G401 (cell line): ENCODE data around the gene SSBP2. TPM values are rescaled to one million over a fixed set of nuclear protein-coding genes. Genes with fewer than 3 reads are reported as not detected.
A peak's percentile ranks its signal among the peaks of the same experiment; 100 is the strongest.
"Not testable (repeated sequence)": the region's sequence is repeated elsewhere in the genome, so short reads cannot be mapped to it uniquely, and the experiment has no call there.

Experiments used
- DNase-seq: peaks from one replicate; pipeline ENCODE4 v3.0.0-alpha.2; 2015; ENCODE audit warnings: low spot score
- in situ Hi-C: cut with HindIII; loops from 2 replicates; pipeline ENCODE4 v1.10.0; 2016; ENCODE audit warnings: low sequenced_read_pairs, mixed read lengths
- total RNA-seq: library from RNA; depleted of rRNA; stranded (reverse); fragments of >200 nt; shearing (Covaris generic); gene quantifications from 2 replicates; pipeline ENCODE4 v1.2.3, GENCODE V29; 2014

Gene SSBP2
- total RNA-seq, 1 experiment from 2014 or later, result 23.7 TPM

GRCh38 chr5:81749192-81749560 is 1.7 kb downstream of the SSBP2 start:
- in situ Hi-C loops, result no loop called here
- DNase-seq, result peak; percentile 57

DNA sequence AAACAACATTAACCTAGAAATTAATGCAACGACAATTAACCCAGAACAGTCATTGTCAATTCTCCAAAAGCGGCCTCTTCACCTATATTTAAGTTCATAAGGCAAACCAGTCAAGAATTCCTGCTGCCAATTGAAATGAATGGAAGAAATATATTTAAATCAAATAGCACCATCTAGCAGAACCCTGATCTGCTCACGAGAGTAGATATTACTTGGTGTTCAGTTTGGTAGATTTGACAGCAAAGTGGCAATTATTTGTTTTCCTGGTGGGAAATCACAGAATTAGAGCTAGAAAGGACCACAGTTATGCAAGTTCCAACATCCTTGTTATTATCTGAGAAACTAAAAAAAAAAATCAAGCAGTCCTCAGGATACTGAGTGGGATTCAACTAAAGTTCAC is 2.3 kb downstream of the SSBP2 start:
- in situ Hi-C loops, result no loop called here
- DNase-seq, result peak; percentile 39

GRCh38 chr5:81747030-81747429 is 3.9 kb downstream of the SSBP2 start:
- DNase-seq, result no peak
- in situ Hi-C loops, result no loop called here

DNA sequence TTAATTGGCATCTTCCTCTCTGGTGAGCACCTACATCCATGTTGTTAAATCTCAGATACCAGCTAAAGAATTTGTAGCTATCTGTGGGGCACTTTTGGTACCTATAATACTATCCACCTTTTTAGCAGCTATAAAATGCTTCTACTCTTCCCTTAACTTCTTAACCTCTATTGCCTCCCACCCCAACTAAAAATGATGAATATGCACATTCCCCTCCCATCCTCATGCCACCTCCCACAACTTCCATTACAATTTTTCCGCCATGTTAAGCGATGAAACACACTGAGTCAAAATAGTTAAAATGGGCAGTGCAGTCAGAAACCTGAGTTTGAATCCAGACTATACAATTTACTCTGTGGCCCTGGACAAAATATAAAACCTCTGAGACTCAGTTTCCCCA is 10.1 kb downstream of the SSBP2 start:
- no peak for DNase-seq
- in situ Hi-C loops, result no loop called here

DNA sequence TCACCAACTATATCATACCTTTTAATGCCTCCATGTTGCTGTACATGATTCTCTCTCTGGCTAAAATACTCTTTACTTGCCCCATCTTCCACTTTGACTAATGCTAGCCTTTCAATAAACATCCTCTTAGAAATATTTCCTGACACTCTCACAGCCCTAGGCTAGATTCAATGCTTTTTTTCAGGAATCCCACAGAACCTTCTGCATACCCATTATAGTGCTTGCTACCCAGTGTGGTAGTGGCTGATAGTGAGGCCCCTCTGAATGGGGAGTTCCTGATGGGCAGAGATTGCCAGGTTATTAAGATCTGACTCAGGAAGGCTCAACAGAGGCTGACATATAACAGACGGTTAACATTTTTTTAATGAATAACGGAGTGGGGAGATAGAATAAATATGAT is 11.6 kb downstream of the SSBP2 start:
- in situ Hi-C loops, result no loop called here
- no peak for DNase-seq

DNA sequence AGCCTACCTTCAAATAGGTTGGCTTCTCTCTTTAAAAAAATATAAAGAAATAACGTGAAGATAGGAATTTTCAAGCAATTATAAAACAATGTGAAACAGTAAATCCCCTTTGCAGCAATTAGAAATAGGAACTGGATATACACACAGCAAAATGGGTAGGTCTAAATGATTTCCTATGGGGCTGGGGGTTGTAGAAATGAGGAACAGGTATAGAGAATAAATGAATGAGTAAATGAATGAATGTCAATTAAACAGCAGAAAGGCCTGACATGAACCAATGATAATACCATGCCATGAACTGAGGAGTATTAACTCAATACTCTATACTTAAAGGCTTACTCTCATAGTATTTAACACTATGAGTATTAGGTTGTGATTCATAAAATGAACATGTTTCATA is 21.6 kb downstream of the SSBP2 start:
- in situ Hi-C loops, result no loop called here
- no peak for DNase-seq

- in situ Hi-C loops, result no loop called here
- no peak for DNase-seq
These were observed 22.6 kb downstream of the SSBP2 start for GRCh38 chr5:81728301-81728700.

GRCh38 chr5:81726297-81726696 is 24.6 kb downstream of the SSBP2 start:
- in situ Hi-C loops, result no loop called here

GRCh38 chr5:81724571-81724970 is 26.3 kb downstream of the SSBP2 start:
- in situ Hi-C loops, result no loop called here
- DNase-seq, result no peak

More at GRCh38 chr5:81726297-81726696, 24.6 kb downstream of the SSBP2 start:
- no peak for DNase-seq

- DNase-seq, result no peak
- in situ Hi-C loops, result no loop called here
These were observed 26.8 kb downstream of the SSBP2 start for GRCh38 chr5:81724108-81724507.

DNA sequence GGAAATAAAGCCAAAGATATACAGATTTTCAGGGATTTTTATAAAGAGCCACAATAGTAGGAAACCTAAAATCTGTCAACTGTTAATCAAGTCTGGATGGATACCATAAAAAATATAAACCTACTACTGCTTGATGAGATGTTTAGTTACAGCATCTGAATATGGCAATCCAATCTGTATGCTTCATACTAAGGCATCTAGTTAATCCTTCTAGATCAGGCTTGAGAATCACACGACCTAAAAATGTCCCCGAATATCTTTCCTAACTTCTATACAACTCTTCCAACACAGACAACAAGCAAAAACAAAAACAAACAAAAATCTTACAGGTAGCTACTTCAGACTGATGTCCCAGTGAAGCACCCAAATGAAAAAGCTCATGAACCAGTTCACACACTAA is 29.8 kb downstream of the SSBP2 start:
- in situ Hi-C loops, result no loop called here
- no peak for DNase-seq

DNA sequence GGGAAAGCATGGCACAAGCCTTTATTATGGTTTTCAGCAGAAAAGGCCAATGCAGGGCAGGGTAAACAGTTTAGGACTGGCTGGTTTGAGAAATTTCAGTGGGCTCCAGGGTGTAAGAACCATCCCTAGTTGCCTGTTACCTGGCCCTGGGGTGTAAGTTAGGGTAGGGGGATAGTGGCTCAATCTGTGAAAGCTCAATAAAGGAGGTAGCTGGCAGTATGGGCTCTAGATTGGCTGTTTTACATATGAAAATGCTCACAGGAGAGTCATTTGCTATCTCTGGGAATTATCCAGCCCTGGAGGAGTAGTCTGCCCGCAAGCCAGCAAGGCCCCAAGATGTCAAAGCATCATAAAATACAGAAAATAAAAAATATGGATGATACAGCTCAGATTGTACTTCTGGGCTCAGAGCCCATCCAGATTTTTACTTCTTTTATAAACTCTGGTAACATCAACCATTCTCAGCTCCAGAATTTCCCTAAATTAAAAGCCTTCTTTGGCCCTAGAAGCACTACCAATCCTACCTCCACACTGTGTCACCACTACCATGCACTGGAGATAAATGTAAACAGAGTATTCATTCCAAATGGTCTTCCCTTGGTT is 31.1 kb downstream of the SSBP2 start:
- in situ Hi-C loops, result no loop called here
- DNase-seq, result no peak

GRCh38 chr5:81718300-81718699 is 32.6 kb downstream of the SSBP2 start:
- in situ Hi-C loops, result no loop called here
- no peak for DNase-seq

GRCh38 chr5:81717860-81718259 is 33.0 kb downstream of the SSBP2 start:
- no peak for DNase-seq
- in situ Hi-C loops, result no loop called here

GRCh38 chr5:81717226-81717625 is 33.7 kb downstream of the SSBP2 start:
- DNase-seq, result no peak
- in situ Hi-C loops, result no loop called here

DNA sequence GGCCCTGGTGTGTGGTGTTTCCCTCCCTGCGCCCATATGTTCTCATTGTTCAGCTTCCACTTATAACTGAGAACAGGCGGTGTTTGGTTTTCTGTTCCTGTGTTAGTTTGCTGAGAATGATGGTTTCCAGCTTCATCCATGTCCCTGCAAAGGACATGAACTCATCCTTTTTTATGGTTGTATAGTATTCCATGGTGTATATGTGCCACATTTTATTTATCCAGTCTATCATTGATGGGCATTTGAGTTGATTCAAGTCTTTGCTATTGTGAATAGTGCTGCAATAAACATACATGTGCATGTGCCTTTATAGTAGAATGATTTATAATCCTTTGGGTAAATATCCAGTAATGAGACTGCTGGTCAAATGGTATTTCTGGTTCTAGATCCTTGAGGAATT is 36.8 kb downstream of the SSBP2 start:
- in situ Hi-C loops, DNase-seq: not testable (repeated sequence)

- in situ Hi-C loops, result no loop called here
- DNase-seq, result no peak
These were observed 42.0 kb downstream of the SSBP2 start for GRCh38 chr5:81708889-81709288.

DNA sequence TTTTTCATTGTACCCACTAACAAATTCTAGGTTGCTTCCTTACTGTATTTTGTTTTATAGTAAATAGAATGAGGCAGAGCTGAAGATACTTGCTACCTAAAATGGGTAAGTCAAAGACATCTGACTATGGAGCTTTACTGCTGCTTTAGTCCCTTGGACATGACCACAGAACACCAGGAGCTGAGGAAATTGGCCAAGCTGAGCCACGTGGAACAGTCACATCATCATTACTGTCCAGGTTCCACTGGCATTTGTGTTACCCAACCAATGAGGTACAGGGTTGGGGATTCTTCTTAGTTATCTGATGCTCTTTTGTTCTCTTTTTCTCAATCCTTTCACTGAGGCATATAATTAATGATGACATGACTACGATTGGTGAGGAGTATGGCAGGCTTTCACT is 47.1 kb downstream of the SSBP2 start:
- in situ Hi-C loops, result no loop called here
- no peak for DNase-seq

GRCh38 chr5:81700166-81700565 is 50.7 kb downstream of the SSBP2 start:
- no peak for DNase-seq
- in situ Hi-C loops, result no loop called here

DNA sequence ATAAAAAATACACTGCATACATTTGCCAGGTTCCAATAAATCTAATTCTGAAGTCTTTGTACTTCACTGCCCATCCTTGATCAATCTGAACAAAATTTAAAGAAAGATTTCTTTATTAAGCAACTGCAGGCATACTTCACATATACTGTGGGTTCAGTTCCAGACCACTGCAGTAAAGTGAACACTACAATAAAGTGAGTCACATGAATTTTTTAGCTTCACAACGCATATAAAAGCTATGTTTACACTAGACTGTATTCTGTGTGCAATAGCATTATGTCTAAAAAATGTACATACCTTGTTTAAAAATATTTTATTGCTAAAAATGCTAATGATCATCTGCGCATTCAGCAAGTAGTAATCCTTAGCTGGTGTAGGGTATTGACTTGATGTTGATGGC is 52.1 kb downstream of the SSBP2 start:
- DNase-seq, result no peak
- in situ Hi-C loops, result no loop called here

- peak; percentile 44 for DNase-seq
- in situ Hi-C loops, result no loop called here
These were observed 54.2 kb downstream of the SSBP2 start for GRCh38 chr5:81696418-81697397.
